ENCODE data around the gene FMOD. TPM values are rescaled to one million over a fixed set of nuclear protein-coding genes. Genes with fewer than 3 reads are reported as not detected.
A peak's percentile ranks its signal among the peaks of the same experiment; 100 is the strongest.

FMOD gene
- total RNA-seq, 1 experiment from 2014 or later: 0.69 TPM

DNA sequence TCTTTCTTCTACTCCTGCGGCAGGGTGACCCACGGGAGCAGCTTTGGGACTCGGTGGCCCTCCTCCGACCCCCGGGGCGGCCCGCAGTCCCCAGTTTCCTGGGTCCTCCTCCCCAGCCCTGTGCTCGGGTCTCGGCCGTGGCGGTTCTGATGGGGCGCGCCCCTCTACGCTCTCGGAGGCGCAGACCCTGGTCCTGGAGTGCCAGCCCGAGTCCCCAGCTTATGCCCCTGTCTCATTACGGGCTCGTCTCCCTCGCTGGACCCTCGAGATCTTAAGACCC is 45.2 kb downstream of the FMOD start:
- BruUV-seq (replicated peaks): no TSS peak
- H3K36me3 ChIP-seq (ENCODE audit: insufficient read depth, low read length, poor library complexity, severe bottlenecking): no peaks in the 10 kb centered on the region
- CTCF ChIA-PET: interaction anchor here (1.9 kb wide), 1 partner anchor 22 kb away, joined by 5 read pairs; no protein-coding TSS in a partner anchor
- TF ChIP-seq, protein P1, sequence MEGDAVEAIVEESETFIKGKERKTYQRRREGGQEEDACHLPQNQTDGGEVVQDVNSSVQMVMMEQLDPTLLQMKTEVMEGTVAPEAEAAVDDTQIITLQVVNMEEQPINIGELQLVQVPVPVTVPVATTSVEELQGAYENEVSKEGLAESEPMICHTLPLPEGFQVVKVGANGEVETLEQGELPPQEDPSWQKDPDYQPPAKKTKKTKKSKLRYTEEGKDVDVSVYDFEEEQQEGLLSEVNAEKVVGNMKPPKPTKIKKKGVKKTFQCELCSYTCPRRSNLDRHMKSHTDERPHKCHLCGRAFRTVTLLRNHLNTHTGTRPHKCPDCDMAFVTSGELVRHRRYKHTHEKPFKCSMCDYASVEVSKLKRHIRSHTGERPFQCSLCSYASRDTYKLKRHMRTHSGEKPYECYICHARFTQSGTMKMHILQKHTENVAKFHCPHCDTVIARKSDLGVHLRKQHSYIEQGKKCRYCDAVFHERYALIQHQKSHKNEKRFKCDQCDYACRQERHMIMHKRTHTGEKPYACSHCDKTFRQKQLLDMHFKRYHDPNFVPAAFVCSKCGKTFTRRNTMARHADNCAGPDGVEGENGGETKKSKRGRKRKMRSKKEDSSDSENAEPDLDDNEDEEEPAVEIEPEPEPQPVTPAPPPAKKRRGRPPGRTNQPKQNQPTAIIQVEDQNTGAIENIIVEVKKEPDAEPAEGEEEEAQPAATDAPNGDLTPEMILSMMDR (conservative IDR thresholded peaks at IDR 0.05; ENCODE audit: low read depth, low read length): no peak
- TF ChIP-seq EZH2 (IDR thresholded peaks at IDR 0.05; ENCODE audit: borderline replicate concordance, low read depth, low read length, poor library complexity, severe bottlenecking): no peak
- no peaks in the 10 kb centered on the region for H3K9me3 ChIP-seq (ENCODE audit: low read depth, low read length, poor library complexity, severe bottlenecking)
- H3K4me1 ChIP-seq (ENCODE audit: insufficient read depth, low read length, poor library complexity, severe bottlenecking): peaks cover 18% of the 10 kb centered on the region
- H3K27ac ChIP-seq (ENCODE audit: low read depth, low read length, poor library complexity, severe bottlenecking): peak overlapping the region; percentile 80
- no peaks in the 10 kb centered on the region for H3K27me3 ChIP-seq (replicated peaks; ENCODE audit: insufficient read depth, low read depth, low read length, poor library complexity)
- peak overlapping the region; percentile 72 for H3K4me3 ChIP-seq (ENCODE audit: low read depth, low read length, poor library complexity, severe bottlenecking)
- POLR2A ChIA-PET (ENCODE audit: low non-redundant PET): interaction anchor here (0.5 kb wide), 1 partner anchor 33 kb away, joined by 6 read pairs; no protein-coding TSS in a partner anchor
- intact Hi-C loops (cut with micrococcal nuclease; ENCODE audit: unreplicated experiment): no loop called here
- DNase-seq (ENCODE audit: low spot score): no peak

DNA sequence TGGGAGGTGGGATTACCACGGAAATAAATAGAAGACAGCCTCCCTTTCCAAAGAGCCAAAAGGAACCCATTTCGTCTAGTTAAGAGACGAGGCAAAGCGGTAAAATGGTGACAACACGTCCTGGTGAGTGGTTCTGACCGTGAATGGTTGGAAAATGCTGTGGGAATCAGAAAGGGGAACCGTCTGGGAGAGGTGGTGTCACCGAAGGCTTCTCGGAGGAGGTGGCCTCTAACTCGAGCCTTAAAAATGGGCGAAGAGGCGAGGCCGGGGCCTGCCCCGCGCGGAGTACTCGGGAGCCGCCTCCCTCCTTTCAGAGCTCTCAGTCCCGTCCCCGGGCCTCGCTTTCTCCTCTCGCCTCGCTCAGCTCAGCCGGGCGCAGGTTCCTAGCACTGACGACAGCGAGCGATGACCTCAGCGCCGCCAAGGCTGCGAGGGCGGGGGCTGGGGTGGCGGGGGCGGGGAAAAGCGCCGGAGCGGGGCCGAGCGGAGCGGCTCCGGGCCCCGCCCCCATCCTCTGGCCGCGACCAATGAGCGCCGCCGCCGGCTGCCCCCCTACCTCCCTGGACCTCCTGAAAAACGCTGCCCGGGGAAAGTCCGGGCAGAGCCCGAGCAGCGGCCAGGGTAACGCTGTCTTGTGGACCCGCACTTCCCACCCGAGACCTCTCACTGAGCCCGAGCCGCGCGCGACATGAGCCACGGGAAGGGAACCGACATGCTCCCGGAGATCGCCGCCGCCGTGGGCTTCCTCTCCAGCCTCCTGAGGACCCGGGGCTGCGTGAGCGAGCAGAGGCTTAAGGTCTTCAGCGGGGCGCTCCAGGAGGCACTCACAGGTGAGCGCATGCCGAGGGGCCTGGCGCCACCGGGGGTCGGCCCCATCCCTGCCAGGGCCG is 45.8 kb downstream of the FMOD start, which contains the start of gene BTG2:
BTG2 (plus strand) TSS at position 601 of the 890 bp plus-strand sequence; CDS start at position 689, 88 bp downstream.
- no peaks in the 10 kb centered on the region for H3K36me3 ChIP-seq (ENCODE audit: insufficient read depth, low read length, poor library complexity, severe bottlenecking)
- H3K4me1 ChIP-seq (ENCODE audit: insufficient read depth, low read length, poor library complexity, severe bottlenecking): peaks cover 18% of the 10 kb centered on the region
- peak; percentile 89 for DNase-seq (ENCODE audit: low spot score)
- BruUV-seq (replicated peaks): TSS peak; percentile 91
- H3K4me3 ChIP-seq (ENCODE audit: low read depth, low read length, poor library complexity, severe bottlenecking): peak within 1 kb of the TSS; percentile 72
- POLR2A ChIA-PET (ENCODE audit: low non-redundant PET): interaction anchor here (0.5 to 0.7 kb wide), 3 partner anchors 21 to 1017 kb away, joined by 3 to 6 read pairs (median 6); no protein-coding TSS in a partner anchor
- TF ChIP-seq EZH2 (IDR thresholded peaks at IDR 0.05; ENCODE audit: borderline replicate concordance, low read depth, low read length, poor library complexity, severe bottlenecking): no peak
- TF ChIP-seq, protein P1 (conservative IDR thresholded peaks at IDR 0.05; ENCODE audit: low read depth, low read length): no peak
- intact Hi-C loops (cut with micrococcal nuclease; ENCODE audit: unreplicated experiment): no loop called here
- no peaks in the 10 kb centered on the region for H3K27me3 ChIP-seq (replicated peaks; ENCODE audit: insufficient read depth, low read depth, low read length, poor library complexity)
- no peaks in the 10 kb centered on the region for H3K9me3 ChIP-seq (ENCODE audit: low read depth, low read length, poor library complexity, severe bottlenecking)
- H3K27ac ChIP-seq (ENCODE audit: low read depth, low read length, poor library complexity, severe bottlenecking): peak within 1 kb of the TSS; percentile 80
- CTCF ChIA-PET: interaction anchor here (1.9 kb wide), 1 partner anchor 22 kb away, joined by 5 read pairs; no protein-coding TSS in a partner anchor

DNA sequence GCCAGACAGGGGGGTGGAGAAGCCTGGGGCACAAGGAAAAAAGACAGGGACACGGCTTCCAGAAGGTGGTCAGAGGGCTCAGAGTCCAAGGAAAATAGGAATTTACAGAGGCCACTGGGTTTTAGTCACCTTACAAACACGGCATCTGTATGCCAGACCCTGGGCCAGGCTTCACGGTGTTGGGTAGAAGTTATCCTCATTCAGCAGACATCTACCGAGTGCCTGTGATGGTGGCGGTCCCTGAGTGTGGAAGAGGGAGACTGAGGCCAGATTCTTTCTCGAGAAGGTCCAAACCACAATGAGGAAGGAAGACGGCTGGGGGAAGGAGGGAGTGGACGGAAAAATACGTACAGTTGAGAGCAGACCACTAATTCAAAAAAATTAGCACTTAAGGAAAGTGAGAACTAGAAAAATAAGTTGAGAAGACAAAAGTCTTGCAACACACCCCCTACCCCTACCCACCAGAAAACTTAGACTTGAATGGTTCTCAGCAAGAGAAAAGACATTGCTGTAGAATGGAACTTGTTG is 46.5 kb downstream of the FMOD start:
- Histone ChIP-seq H3K9me3 (ENCODE audit: low read depth, low read length, poor library complexity, severe bottlenecking) (no peaks in the 10 kb centered on the region), H3K4me3 (ENCODE audit: low read depth, low read length, poor library complexity, severe bottlenecking) (peak overlapping the region; percentile 72), H3K36me3 (ENCODE audit: insufficient read depth, low read length, poor library complexity, severe bottlenecking) (no peaks in the 10 kb centered on the region), H3K27ac (ENCODE audit: low read depth, low read length, poor library complexity, severe bottlenecking) (peak overlapping the region; percentile 80), H3K4me1 (ENCODE audit: insufficient read depth, low read length, poor library complexity, severe bottlenecking) (peaks cover 18% of the 10 kb centered on the region), H3K27me3 (replicated peaks; ENCODE audit: insufficient read depth, low read depth, low read length, poor library complexity) (no peaks in the 10 kb centered on the region)
- no peak for DNase-seq (ENCODE audit: low spot score)
- CTCF ChIA-PET: no interaction called here
- TF ChIP-seq, protein P1 (conservative IDR thresholded peaks at IDR 0.05; ENCODE audit: low read depth, low read length): no peak
- TF ChIP-seq EZH2 (IDR thresholded peaks at IDR 0.05; ENCODE audit: borderline replicate concordance, low read depth, low read length, poor library complexity, severe bottlenecking): no peak
- intact Hi-C loops (cut with micrococcal nuclease; ENCODE audit: unreplicated experiment): no loop called here
- POLR2A ChIA-PET (ENCODE audit: low non-redundant PET): interaction anchor here (0.6 kb wide), 1 partner anchor 22 kb away, joined by 6 read pairs; no protein-coding TSS in a partner anchor
- no TSS peak for BruUV-seq (replicated peaks)

All from A673 (cell line).